Measurements from ENCODE around the gene WBP1.
"Not testable (repeated sequence)": the region's sequence is repeated elsewhere in the genome, so short reads cannot be mapped to it uniquely, and the experiment has no call there.

Gene WBP1

DNA sequence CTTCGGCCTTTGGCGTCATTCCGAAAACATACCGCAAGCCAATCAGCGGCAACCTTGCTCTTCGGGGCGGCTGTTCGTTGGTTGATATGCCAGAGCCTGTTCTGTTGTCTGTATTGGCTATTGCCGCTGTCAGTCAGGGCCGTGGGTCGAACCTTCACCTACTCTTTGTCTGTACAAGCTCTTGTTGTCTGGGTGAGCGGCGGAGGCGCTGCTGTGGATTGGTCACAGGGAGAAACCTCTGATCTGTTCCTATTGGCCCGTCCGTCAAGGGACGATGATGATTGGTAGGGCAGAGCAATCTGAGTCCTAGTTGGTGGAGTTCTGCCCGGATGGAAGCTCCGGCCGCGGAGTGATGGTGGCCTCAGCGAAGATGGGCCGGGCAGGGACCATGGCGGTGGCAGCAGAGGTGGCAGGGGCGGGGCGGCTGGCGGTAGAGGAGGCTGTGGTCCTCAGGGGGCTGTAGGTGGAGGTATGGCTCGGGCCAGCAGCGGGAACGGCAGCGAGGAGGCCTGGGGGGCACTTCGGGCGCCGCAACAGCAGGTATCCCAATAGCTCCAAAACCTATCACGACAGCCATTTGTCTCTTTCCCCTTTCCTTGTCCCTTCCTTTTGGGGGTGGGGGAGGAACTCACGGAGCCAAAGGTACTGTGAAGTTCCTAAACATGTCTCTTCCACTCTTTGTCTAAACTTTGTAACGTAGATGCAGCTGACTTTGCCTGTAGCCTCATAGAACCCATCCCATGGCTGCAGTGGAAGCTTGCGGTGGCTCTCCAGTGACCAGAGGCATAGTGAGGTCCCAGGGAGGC, at the start of gene WBP1:
Gene WBP1, plus strand, starts transcription at position 307 of the 806 bp plus-strand sequence. Its CDS starts 165 bp downstream, at position 472.
- peak; percentile 100 for DNase-seq (ENCODE audit: low read depth)
- H3K4me3 ChIP-seq (ENCODE audit: low read depth, low read length): peak within 1 kb of the TSS; percentile 98

DNA sequence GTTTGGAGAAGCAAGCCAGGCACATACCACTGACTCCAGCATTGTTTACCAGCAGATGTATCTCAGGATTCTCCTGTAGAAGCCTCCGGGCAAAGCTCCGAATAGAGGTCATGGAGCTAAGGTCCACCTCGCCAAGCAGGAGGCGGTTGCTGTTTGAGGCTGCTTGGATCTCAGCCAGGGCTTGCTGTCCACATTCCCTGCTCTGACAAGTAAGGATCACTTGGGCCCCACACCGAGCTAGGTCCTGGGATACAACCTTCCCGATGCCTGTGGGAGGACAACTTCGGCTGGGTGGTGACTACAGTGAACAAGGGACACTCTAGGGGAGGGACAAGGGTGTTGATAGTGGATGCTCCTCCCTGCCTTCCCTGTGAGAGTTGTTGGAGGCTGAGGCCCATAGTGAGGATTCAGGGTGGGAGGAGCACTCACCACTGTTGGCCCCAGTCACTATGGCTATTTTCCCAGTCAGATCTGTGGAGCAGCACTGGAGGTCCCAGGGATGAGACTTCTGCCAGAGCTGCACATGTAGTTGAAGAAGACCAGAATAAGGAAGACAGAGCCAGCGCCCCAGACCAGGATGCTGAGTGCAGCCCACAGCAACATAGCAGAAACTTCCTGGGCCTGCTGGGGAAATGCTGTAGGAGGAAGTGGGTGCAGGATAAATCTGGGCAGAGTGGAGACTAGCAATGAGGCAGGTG, 45.1 kb upstream of the WBP1 start:
- H3K4me3 ChIP-seq (ENCODE audit: low read depth, low read length): no peak overlapping the region
- no peak for DNase-seq (ENCODE audit: low read depth)

DNA sequence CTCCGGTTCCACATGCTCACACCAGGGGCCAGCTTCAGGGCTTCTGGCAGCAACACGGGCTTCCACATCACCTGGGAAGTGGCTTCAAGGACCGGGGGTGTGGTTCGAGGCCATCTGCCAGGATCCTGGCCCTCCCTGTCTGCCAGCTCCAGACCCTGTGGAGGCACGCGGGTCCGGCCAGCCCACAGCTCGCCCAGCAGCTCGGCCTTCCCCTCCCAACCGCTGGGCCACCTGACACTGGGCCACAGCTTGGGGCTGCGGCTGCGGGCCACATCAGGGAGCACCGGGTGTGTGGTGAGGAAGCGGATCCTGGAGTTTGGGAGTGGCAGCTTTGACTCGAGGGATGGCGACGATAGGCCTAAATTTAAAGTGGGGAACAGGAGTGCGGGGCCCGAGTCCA, 43.8 kb upstream of the WBP1 start:
- H3K4me3 ChIP-seq (ENCODE audit: low read depth, low read length): peak overlapping the region; percentile 40
- DNase-seq (ENCODE audit: low read depth): no peak

DNA sequence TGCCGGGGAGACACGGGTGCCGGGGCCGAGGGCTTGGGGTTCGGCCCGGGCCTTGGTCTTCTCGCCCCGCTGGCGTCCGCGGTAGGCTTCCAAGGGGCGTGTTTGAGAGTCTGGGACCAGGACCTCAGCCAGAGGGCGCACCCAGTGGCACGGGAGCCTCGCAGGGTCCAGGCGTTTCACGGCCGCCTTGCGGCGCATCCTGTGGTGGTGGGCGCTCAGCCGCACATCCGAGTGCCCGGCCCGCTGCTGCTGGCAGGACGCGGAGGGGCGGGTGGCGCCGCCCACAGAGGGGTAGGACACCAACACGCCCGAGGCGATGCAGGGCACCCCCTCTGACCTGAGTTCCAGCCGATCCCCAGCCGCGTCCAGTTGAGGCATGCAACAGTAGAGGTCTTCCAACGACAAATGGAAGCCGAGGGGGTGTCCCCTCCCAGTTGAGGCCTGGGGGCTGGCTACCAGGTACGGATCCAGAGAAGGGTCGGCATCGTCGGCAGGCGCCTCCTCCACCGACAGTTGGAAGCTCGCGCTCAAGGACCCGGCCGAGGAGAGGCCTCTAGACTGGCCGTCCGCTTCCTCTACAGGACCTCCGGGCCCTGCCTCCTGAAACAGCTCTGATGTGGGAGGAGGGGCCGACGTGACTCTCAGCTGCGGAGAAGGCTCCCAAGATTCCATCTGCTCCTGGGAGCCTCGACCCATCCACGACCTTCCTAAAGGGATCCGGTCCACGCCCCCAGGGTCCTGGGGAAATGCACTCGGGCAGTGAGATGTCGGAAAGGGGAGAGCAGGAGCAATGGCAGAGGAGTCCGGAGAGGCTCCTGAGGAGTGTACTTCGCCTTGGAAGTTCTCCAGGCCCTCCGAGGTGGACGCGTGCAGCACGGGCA, 43.1 kb upstream of the WBP1 start:
- peak overlapping the region; percentile 40 for H3K4me3 ChIP-seq (ENCODE audit: low read depth, low read length)
- no peak for DNase-seq (ENCODE audit: low read depth)

DNA sequence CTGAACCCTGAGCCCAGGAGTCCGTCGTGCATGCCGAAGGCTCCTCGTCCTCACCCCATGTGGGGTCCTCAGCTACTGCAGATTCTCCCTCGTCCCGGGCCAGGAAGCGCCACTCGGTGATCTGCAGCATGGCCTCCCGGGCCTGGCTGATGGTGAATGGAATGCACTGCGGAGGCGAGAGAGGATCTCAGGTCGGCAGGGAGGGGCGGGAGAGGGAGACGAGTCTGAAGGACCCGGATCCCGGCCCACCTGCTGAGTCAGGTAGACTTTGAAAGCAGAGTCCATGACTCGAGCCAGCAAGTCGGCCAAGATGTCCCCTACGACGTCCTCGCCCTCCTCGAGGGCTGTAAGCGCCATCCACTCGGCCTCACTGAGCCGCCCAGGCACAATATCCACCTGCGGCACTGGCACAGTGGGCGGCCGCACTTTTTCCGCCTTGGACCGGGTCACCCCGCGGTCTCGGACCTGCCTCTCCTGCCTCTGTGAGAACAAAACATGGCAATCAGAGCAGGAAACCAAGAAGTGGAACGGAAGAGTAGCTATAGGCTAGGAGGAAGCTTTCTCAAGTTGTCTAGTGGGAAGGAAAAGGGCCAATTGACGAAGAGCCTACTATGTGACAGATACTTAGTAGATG, 42.4 kb upstream of the WBP1 start:
- peak overlapping the region; percentile 40 for H3K4me3 ChIP-seq (ENCODE audit: low read depth, low read length)
- DNase-seq (ENCODE audit: low read depth): no peak

DNA sequence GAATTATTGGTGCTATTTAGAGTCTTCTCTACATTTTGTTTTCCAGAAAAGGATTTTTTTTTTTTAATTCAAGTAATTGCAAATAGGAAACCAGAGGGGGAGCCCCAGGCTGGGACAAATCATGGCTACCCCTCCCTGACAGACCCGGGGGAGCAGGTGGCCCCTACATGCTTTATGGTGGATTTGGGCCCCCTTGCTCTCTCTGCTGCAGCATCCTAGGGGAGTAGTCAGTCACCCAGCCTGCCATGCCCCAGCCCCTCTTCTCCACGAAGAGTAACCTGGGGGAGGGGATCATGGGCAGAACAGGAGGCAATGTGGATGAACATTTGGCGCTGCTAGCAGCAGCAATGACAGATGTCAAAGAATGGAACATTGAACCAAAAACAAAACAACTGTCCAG, 41.5 kb upstream of the WBP1 start:
- H3K4me3 ChIP-seq (ENCODE audit: low read depth, low read length): no peak overlapping the region
- DNase-seq (ENCODE audit: low read depth): no peak

DNA sequence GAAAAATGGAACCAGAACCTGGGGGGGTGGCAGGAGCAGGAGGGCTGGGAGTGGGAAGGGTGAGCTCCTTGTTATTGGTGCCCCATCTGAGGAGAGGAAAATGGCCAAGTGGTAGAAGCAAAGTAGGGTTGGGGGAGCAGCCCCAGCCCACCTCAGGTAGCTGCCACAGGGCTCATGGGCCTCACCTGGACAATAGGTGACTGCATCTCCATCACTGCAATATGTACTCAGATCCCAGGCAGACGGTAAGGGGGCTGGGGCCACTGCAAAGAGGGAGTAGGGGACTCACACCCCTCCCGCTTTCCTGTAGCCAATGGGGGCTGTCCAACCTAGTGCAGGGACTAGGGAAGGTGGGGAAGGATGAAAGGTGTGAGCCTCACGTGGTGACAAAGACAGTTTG, 41.0 kb upstream of the WBP1 start:
- DNase-seq (ENCODE audit: low read depth): no peak
- no peak overlapping the region for H3K4me3 ChIP-seq (ENCODE audit: low read depth, low read length)

DNA sequence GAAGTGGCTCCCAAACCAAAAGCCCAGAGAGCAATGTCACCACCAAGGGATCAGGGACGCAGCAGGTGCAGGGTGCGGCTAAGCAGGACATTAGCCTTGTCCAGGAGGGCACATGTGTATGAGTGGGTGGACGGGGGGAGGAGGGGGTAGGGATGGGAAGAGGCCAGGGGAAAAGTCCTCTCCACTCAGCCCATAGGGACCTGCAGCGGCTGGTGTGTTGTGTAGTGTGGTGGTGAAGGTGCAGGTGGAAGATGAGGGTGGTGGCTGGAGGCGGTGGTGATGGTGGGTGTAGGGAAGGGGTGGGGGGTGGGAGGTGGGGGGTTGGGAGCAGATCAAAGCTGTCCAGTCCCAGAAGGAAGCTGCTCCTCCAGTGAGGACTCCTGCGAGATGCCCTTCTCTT, 40.5 kb upstream of the WBP1 start:
- no peak overlapping the region for H3K4me3 ChIP-seq (ENCODE audit: low read depth, low read length)
- DNase-seq (ENCODE audit: low read depth): no peak

DNA sequence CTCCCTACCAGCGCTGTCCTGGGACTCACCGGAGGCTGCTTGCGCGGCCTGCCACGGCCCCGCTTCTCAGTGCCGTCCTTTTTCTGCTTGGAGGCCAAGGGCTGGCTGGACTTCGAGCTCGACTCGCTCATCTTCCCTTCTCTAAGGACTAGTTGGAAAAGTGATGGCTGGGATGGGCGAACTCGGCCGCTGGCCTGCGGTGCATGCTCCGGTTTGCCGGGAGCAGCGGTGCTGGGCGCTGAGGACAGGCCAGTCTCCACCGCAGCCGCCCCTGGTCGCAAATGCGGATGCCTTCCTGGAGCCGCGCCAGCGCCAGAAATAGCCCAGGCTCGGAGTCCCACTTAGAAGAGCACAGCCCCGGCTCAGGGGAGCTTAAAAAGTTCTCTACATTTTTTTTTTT, 39.9 kb upstream of the WBP1 start:
- H3K4me3 ChIP-seq (ENCODE audit: low read depth, low read length): no peak overlapping the region
- DNase-seq (ENCODE audit: low read depth): no peak

DNA sequence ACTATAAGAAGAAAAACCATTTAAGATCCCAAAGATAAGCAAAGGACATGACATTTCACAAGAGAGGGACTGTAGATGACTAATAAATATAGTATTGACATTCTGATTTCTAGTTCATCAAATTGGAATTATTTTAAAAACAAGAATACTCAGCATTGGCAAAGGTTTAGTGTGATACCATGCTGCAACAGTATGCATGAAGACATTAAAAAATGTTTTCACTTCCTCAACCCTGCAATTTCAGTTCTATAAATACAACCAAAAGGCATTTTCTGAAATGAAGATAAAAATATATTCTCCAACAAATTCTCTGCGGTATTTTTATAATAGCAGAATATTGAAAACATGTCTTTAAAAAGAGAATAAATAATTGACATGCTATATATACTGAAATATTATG, 38.9 kb upstream of the WBP1 start:
- DNase-seq (ENCODE audit: low read depth): no peak

DNA sequence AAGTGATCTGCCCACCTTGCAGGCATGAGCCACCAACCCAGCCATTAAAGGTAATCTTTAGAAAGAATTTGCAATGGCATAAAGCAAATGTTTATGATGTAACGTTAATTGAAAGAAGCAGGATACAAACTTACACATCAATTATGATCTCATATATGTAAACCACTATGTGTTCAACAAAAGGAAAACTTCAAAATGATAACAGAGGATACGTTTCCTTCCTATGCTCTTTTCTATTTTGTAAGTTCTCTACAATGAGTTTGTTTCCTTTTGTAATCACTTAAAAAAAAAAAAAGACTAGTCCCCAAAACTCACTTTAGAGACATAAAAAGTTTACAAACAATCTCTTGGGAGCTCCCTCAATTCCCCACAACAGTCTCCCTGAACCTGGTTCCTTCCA, 38.2 kb upstream of the WBP1 start:
- DNase-seq (ENCODE audit: low read depth): no peak
- no peak overlapping the region for H3K4me3 ChIP-seq (ENCODE audit: low read depth, low read length)

More for the DNA sequence above, 38.9 kb upstream of the WBP1 start:
- H3K4me3 ChIP-seq (ENCODE audit: low read depth, low read length): no peak overlapping the region

DNA sequence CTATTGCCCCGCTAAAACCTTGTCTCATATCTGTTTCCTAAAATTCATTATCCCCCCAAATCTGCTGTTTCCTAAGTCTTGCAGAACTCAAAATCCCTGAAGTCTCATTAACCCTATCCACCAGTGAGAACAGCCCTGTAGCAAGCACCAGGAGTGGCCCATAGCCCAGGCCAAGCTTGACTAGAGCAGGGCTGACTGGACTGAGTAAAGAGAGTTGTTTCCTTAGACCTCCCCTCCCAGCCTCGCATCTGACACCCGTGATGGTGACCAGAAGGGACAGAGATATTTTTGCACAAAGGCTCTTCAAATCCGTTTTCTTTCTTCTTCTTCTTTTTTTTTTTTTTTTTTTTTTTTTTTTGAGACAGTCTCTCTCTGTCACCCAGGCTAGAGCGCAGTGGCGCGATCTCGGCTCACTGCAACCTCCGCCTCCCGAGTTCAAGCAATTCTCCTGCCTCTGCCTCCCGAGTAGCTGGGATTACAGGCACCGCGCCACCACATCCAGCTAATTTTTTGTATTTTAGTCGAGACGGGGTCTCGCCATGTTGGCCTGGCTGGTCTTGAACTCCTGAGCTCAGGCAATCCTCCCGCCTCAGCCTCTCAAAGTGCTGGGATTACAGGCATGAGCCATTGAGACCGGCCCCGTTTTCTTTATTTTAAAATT, 37.7 kb upstream of the WBP1 start:
- not testable (repeated sequence) for DNase-seq (ENCODE audit: low read depth)
- H3K4me3 ChIP-seq (ENCODE audit: low read depth, low read length): peak overlapping the region; percentile 82

DNA sequence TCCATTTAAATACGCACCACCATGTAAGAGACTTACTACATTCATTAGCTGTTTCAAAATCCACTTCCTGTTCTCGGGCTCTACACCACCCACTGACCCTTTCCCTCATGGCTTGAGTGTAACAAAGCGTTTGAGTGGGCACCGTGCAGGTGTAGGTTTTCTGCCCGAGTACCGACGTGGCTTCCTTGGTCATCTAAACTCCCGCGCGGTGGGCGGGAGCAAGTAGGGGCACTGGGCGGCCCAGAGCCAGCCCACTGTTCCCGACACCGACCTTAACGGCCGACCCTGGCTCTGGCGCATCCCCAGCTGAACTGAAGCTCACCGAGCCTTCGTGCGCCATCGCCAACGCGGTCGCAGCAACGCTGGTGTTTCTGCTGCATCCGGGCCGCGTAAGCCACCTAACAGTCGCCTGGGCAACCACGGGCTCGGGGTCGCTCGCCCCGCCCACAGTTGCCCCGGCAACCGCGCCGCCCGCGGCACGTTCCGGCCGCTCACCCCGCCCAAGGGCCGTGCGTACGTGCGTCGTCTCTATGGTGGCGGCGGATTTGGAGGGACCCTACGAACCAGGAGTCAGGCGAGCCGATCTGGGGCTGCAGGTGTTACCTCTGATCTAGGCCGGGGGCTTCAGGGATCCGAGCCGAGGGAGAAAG, 36.9 kb upstream of the WBP1 start, which contains the start of the genes C2orf81 and WDR54:
Gene C2orf81, minus strand, starts transcription at position 399 of the 650 bp plus-strand sequence. Its CDS starts 59 bp downstream, at position 340.
Gene WDR54, plus strand, starts transcription at position 510 of the 650 bp plus-strand sequence. CDS start 424 bp downstream, outside the sequence.
- peak within 1 kb of the TSS; percentile 82 for H3K4me3 ChIP-seq (ENCODE audit: low read depth, low read length)
- DNase-seq (ENCODE audit: low read depth): peak; percentile 55

DNA sequence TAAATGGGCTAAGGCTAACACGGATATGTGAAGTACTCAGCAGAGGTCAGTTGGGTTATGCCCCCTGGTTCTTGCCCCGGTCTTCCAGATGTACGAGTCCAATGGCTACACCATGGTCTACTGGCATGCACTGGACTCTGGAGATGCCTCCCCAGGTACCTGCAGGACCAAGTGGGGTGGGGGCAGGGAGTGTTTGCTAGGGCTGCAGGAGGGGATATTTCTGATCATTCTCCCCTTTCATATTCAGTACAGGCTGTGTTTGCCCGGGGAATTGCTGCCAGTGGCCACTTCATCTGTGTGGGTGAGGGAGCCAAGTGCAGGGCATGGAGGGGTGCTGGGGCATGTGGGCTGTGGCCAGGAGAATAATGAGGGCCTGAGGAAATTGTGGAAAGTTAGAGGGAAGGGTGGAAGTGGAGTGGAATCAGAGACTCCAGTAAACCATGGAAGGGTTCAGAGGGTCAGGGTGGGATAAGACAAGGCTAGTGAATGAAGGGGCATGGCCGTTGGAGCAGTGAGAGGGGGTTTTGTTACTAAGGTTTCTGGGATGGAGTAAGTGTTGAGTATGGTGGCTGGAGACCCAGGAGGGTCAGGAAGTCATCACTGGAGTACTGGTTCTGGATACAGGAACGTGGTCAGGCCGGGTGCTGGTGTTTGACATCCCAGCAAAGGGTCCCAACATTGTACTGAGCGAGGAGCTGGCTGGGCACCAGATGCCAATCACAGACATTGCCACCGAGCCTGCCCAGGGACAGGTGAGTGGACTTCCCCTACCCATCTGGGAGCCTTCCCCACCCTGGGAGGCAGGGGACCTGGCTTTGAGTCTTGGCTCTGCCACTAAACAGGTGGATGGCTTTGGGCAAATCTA, 34.8 kb upstream of the WBP1 start:
- no peak overlapping the region for H3K4me3 ChIP-seq (ENCODE audit: low read depth, low read length)

DNA sequence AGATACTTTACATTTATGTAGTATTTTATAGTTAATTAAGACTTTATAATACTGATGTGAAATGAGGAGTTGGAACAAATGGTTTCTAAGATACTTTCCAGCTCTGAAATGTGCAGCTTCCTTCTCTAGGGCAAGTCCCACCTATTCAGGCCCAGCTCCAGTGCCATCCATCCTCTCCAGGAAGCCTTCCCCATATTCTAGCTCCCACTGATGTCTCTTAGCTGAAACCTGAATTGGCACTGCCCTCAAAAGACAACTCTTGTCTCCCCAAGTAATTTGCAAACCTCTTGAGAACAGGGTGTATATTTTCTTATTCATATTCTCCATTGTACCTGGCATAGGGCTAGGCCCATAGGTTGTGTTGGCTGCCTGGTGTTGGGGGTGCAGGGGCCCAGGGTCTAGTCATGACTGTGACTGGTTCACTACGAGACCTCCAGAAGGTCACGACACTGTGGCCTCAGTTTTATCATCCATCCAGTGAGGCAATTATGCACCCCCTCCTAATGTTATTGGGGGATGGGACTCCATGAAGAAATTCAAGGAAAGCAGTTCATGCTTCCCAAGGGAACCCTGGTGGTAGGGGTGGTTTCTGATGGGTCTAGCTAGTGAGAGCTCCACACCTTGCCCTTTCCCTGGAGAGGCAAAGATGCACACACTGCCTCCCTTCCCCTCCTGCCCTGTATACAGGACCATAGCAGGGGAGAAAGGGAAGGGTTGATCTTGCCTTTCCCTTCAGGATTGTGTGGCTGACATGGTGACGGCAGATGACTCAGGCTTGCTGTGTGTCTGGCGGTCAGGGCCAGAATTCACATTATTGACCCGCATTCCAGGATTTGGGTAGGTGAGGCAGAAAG, 33.9 kb upstream of the WBP1 start:
- DNase-seq (ENCODE audit: low read depth): no peak
- no peak overlapping the region for H3K4me3 ChIP-seq (ENCODE audit: low read depth, low read length)

More for the DNA sequence above, 34.8 kb upstream of the WBP1 start:
- no peak for DNase-seq (ENCODE audit: low read depth)

DNA sequence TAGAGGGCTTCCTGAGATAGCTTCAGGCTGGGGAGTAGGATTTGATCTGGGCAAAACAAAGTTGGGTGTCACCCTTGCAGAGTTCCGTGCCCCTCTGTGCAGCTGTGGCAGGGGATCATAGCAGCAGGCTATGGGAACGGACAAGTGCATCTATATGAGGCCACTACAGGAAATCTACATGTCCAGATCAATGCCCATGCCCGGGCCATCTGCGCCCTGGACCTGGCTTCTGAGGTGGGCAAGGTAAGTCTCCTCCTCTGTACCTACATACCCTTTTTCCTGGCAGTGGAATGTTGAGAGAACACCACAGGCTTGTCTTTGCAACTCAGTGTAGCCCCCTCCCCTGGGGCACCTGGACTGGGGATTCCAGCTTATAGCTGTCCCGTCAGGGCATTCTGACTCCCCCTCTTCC, 33.2 kb upstream of the WBP1 start:
- no peak overlapping the region for H3K4me3 ChIP-seq (ENCODE audit: low read depth, low read length)
- no peak for DNase-seq (ENCODE audit: low read depth)
